ENCODE measurements around the gene SLC22A2.

- TF ChIP-seq CTCF (IDR thresholded peaks at IDR 0.05) (no peak), POLR2A (IDR thresholded peaks at IDR 0.05) (no peak)
Measured at GRCh38 chr6:160279850-160280249, 21.2 kb upstream of the SLC22A2 start.

Measured in lower leg skin (tissue), 3 donors.